Measurements from ENCODE around the gene ETS1. TPM values are rescaled to one million over a fixed set of nuclear protein-coding genes. Genes with fewer than 3 reads are reported as not detected.
"Not testable (repeated sequence)": the region's sequence is repeated elsewhere in the genome, so short reads cannot be mapped to it uniquely, and the experiment has no call there.

Gene ETS1
- total RNA-seq, 1 donor from 2014 or later: 90.8 TPM

DNA sequence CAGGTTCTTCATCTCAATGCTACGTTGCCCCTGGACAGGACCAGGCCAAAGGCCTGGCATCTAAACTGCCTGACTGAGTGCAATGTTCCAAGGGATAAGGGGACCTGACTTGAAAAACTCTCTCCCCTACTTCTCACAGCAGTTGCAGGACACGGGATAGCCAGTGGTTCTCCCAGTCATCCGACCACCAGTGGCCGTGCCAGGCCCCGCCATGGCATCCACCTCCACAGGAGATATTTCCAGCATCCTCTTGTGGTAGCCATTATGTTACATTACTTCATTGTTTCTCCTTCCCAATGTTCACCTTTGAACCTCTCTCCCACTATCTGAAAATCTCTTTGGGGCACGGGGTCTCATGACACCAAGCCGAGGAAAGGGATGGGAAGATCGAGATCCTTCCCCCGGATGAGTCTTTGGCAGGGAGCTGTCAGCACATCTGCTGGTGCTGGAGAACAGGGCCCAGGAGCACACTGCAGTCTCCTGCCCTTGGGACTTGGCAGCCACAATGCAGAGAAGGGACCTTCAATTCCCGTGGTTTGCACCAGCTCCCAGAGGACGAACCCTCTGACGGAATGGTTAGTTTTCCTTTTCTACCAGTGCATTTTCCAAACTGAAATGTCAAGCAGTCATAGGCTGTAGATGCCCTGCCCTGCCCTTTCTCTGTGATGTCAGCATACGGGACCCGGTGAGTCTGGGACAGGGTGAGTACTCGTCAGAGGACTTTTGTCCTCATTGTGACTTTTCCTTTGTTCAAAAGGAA is 121.2 kb downstream of the ETS1 start:
- DNase-seq (ENCODE audit: low spot score) (no peak), ATAC-seq (no peak)
- intact Hi-C loops (cut with DNase I): no loop called here

GRCh38 chr11:128465531-128465930 is 121.8 kb downstream of the ETS1 start:
- intact Hi-C loops (cut with DNase I): no loop called here
- ATAC-seq: no peak
- DNase-seq (ENCODE audit: low spot score): no peak

GRCh38 chr11:128464878-128465450 is 122.4 kb downstream of the ETS1 start:
- intact Hi-C loops (cut with DNase I): no loop called here
- ATAC-seq (no peak), DNase-seq (ENCODE audit: low spot score) (no peak)

- ATAC-seq (no peak), DNase-seq (ENCODE audit: low spot score) (no peak)
- intact Hi-C loops (cut with DNase I): no loop called here
These were observed 123.4 kb downstream of the ETS1 start for GRCh38 chr11:128463979-128464378.

DNA sequence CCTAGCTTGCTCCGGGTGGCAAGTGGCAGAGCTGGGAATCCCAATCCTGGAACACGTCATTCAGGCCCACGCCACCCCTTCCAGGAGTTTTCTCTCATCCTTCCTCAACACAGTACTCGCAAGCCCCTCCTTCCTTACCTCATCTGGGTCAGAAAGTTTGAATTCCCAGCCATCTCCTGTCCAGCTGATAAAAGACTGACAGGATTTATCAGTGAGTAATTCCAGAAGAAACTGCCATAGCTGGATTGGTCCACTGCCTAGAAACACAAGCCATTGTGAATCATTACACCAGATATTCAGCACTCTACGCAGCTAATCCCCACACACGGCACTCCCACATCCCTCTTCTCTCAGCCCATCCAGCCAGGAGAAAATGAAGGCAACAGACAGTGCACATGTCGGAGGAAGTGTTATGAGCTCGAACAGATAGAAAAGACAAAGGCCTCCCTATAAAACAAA is 124.0 kb downstream of the ETS1 start:
- peak; percentile 85 for ATAC-seq
- intact Hi-C loops (cut with DNase I): no loop called here
- DNase-seq (ENCODE audit: low spot score): no peak

DNA sequence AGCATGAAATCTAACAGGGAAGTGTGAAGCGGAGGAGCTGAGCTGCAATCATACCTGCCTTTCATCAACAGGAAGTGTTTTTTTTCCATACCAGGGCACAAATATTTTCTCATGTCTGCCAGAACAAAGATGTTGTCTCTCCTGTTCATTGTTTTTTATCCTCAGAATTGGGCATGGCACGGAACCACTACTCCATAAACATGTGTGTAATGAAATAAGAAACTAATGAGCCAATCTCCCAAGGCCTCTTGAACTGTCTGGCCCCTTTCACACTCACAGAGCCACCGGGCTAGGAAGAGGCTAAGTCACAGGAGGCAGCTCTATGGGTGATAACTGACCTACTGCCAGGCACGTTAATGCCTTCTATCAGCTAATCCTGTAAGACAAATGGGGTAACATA is 124.4 kb downstream of the ETS1 start:
- DNase-seq (ENCODE audit: low spot score) (no peak), ATAC-seq (no peak)
- intact Hi-C loops (cut with DNase I): no loop called here

GRCh38 chr11:128462189-128462588 is 125.2 kb downstream of the ETS1 start:
- ATAC-seq (no peak), DNase-seq (ENCODE audit: low spot score) (no peak)
- intact Hi-C loops (cut with DNase I): no loop called here

GRCh38 chr11:128458321-128458720 is 129.0 kb downstream of the ETS1 start:
- ATAC-seq (peak; percentile 42), DNase-seq (ENCODE audit: low spot score) (no peak)
- intact Hi-C loops (cut with DNase I): no loop called here

- intact Hi-C loops (cut with DNase I): no loop called here
- peak; percentile 57 for ATAC-seq
- no peak for DNase-seq (ENCODE audit: low spot score)
These were observed 129.5 kb downstream of the ETS1 start for GRCh38 chr11:128457874-128458273.

- DNase-seq (ENCODE audit: low spot score) (no peak), ATAC-seq (no peak)
- intact Hi-C loops (cut with DNase I): no loop called here
These were observed 130.6 kb downstream of the ETS1 start for GRCh38 chr11:128456566-128457268.

- intact Hi-C loops (cut with DNase I): no loop called here
- ATAC-seq (no peak), DNase-seq (ENCODE audit: low spot score) (no peak)
These were observed 131.6 kb downstream of the ETS1 start for GRCh38 chr11:128455766-128456165.

- DNase-seq (ENCODE audit: low spot score) (peak; percentile 73), ATAC-seq (peak; percentile 66)
- intact Hi-C loops (cut with DNase I): no loop called here
These were observed 133.7 kb downstream of the ETS1 start for GRCh38 chr11:128453444-128454336.

DNA sequence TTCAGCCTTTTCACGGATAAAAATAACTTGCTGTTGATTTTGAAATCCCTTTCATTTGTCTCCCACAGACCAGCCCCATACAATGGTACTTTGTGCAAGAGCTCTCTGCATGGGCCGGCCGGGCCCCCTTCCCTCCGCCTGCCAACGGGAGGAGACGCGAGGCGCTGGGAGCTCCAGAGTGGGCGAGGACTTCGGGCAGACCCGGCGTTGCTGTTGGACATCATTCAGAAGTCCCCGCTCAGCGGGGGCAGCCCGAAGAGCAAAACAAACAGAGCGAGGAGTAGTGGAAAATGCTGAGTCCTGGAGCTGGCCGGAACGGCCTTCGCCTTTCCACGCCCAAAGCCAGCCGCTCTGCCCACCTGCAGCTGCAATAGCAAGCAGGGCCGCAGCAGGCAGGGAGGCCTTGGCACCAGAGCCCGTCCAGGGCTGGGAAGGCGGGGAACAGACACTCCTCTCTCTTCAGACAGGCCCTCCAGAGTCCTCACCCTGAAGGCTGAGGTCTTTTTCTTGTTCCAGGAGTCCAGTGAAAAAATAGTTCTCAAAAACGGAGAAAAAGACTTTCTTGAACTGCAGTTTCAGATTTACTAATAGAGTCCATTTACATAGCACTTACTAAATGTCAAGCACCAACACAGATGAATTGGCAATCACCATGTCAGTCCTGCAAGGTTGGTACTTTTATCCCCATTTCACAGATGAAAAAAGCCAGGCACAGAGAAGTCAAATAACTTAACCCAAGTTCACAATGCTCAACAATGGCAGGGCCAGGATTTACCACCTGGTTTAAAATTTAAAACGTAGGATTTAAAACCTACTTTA is 135.5 kb downstream of the ETS1 start:
- intact Hi-C loops (cut with DNase I): no loop called here
- ATAC-seq (peak; percentile 95), DNase-seq (ENCODE audit: low spot score) (peak; percentile 90)

GRCh38 chr11:128450882-128451651 is 136.3 kb downstream of the ETS1 start:
- DNase-seq (ENCODE audit: low spot score): peak; percentile 65
- intact Hi-C loops (cut with DNase I): no loop called here
- ATAC-seq: peak; percentile 32

GRCh38 chr11:128450425-128450824 is 136.9 kb downstream of the ETS1 start:
- DNase-seq (ENCODE audit: low spot score); intact Hi-C loops (cut with DNase I); ATAC-seq: not testable (repeated sequence)

- no peak for DNase-seq (ENCODE audit: low spot score)
- ATAC-seq: no peak
- intact Hi-C loops (cut with DNase I): no loop called here
These were observed 138.2 kb downstream of the ETS1 start for GRCh38 chr11:128448981-128449713.

Measured in sciatic nerve (tissue), 2 donors.